A673 (cell line): ENCODE measurements around the gene NIN. TPM values are rescaled to one million over a fixed set of nuclear protein-coding genes. Genes with fewer than 3 reads are reported as not detected.

Experiments
- BruUV-seq: library from RNA; stranded (reverse); fragments of 400-500 nt; replicated peaks from 2 replicates; lab custom pipeline; 2021; lab: Mats Ljungman, UMichigan
- CTCF ChIA-PET: fragments of 300-600 bp; sonication (Branson Sonifier 250); formaldehyde crosslinking; loops from one replicate; lab custom pipeline; 2022; ENCODE audit warnings: antibody characterized with exemption; lab: Charles Lee
- POLR2A ChIA-PET: fragments of 300-600 bp; sonication (Branson Sonifier 250); formaldehyde crosslinking; loops from one replicate; lab custom pipeline; 2022; ENCODE audit warnings: antibody characterized with exemption; ENCODE audit not compliant: low non-redundant PET; lab: Charles Lee
- DNase-seq: peaks from one replicate; pipeline ENCODE4 v3.0.0-alpha.2; 2015; ENCODE audit warnings: low spot score
- H3K27ac ChIP-seq: fragments of 200-600 bp; sonication (generic); 2 replicates; pipeline ENCODE4 v1.5.1; 2016; ENCODE audit warnings: mixed run types, low read depth, mild to moderate bottlenecking, mixed read lengths, antibody characterized with exemption, low read length; ENCODE audit not compliant: poor library complexity, severe bottlenecking
- H3K27me3 ChIP-seq: fragments of 200-600 bp; sonication (generic); replicated peaks from 2 replicates; pipeline ENCODE4 v1.6.1; 2017; ENCODE audit warnings: mixed run types, low read depth, mild to moderate bottlenecking, mixed read lengths, antibody characterized with exemption, low read length; ENCODE audit not compliant: insufficient read depth, poor library complexity
- H3K36me3 ChIP-seq: fragments of 200-600 bp; sonication (generic); 2 replicates; pipeline ENCODE4 v1.6.1; 2016; ENCODE audit warnings: mixed run types, mild to moderate bottlenecking, mixed read lengths, antibody characterized with exemption, low read length; ENCODE audit not compliant: insufficient read depth, poor library complexity, severe bottlenecking
- H3K4me1 ChIP-seq: fragments of 200-600 bp; sonication (generic); 2 replicates; pipeline ENCODE4 v1.6.1; 2017; ENCODE audit warnings: mixed run types, mild to moderate bottlenecking, mixed read lengths, antibody characterized with exemption, low read length; ENCODE audit not compliant: insufficient read depth, poor library complexity, severe bottlenecking
- H3K4me3 ChIP-seq: fragments of 200-600 bp; sonication (generic); 2 replicates; pipeline ENCODE4 v1.5.1; 2016; ENCODE audit warnings: low read depth, mixed run types, mild to moderate bottlenecking, mixed read lengths, low read length; ENCODE audit not compliant: poor library complexity, severe bottlenecking
- H3K9me3 ChIP-seq: fragments of 200-600 bp; sonication (generic); 2 replicates; pipeline ENCODE4 v1.6.1; 2016; ENCODE audit warnings: mixed run types, low read depth, mild to moderate bottlenecking, mixed read lengths, antibody characterized with exemption, low read length; ENCODE audit not compliant: poor library complexity, severe bottlenecking
- EZH2 ChIP-seq: fragments of 200-600 bp; sonication (generic); IDR thresholded peaks from 2 replicates; pipeline ENCODE4 v1.6.1; 2017; ENCODE audit warnings: borderline replicate concordance, low read depth, mild to moderate bottlenecking, mixed read lengths, antibody characterized with exemption, low read length; ENCODE audit not compliant: poor library complexity, severe bottlenecking
- intact Hi-C: fragments of 100-400 bp; cut with micrococcal nuclease; formaldehyde crosslinking; loops from one replicate; pipeline ENCODE4 v1.10.0; 2022; ENCODE audit not compliant: unreplicated experiment
- total RNA-seq: library from RNA; stranded (reverse); gene quantifications from 2 replicates; pipeline ENCODE4 v1.2.3, GENCODE V29; 2021
- TF ChIP-seq, protein P1 (sequence below): fragments of 300-800, 200-600 bp; sonication (generic); conservative IDR thresholded peaks from 2 replicates; pipeline ENCODE4 v1.5.1; 2017; ENCODE audit warnings: low read depth, mild to moderate bottlenecking, antibody characterized with exemption, low read length, moderate library complexity, mixed read lengths

Gene NIN
- total RNA-seq, 1 experiment from 2014 or later = 63.5 TPM

DNA sequence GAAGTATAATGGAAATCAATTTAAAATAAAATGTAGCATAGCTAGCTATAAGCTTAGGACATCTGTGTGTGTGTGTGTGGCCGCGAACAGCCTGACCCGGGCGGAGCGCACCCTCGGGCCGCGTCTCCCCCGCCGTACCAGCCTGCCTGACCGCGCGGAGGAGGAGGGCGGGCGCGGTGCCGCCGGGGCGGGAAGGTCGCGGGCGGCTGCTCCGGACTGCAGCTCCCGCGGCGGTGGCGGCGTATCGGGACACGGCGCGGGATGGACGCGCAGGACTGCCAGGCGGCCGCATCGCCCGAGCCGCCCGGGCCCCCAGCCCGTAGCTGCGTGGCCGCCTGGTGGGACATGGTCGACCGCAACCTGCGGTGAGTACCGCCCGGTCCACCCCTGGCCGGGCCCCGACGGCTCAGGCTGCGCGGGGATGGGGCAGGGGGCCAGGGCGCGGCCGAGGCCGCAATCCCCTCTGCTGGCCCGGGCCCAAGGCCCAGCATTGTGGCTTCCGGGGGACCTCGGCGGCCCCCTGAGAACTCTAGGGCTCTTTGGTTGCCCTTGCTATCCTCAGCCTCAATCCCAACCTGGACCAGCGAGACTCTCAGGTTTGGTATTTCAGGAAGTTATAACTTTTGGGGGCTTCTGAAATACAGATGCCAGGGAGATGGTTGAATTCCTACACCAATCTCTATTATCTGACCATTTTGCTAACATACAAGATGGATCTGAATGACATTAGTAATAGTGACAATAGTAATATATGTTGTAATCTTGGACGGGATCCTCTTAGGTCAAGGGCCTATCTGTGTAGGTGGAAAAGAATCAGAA, 41.2 kb upstream of the NIN start, which contains the start of gene ABHD12B:
TSS of gene ABHD12B (plus strand) at position 140 of the 819 bp plus-strand sequence. CDS start at position 262, 122 bp downstream.
- ChIA-PET POLR2A (no interaction called here), CTCF (no interaction called here)
- no peaks in the 10 kb centered on the region for H3K36me3 ChIP-seq
- no TSS peak for BruUV-seq
- TF ChIP-seq, protein P1, sequence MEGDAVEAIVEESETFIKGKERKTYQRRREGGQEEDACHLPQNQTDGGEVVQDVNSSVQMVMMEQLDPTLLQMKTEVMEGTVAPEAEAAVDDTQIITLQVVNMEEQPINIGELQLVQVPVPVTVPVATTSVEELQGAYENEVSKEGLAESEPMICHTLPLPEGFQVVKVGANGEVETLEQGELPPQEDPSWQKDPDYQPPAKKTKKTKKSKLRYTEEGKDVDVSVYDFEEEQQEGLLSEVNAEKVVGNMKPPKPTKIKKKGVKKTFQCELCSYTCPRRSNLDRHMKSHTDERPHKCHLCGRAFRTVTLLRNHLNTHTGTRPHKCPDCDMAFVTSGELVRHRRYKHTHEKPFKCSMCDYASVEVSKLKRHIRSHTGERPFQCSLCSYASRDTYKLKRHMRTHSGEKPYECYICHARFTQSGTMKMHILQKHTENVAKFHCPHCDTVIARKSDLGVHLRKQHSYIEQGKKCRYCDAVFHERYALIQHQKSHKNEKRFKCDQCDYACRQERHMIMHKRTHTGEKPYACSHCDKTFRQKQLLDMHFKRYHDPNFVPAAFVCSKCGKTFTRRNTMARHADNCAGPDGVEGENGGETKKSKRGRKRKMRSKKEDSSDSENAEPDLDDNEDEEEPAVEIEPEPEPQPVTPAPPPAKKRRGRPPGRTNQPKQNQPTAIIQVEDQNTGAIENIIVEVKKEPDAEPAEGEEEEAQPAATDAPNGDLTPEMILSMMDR = no peak
- TF ChIP-seq EZH2 = peak; percentile 51
- H3K27me3 ChIP-seq = peaks cover 50% of the 10 kb centered on the region
- no peaks in the 10 kb centered on the region for H3K4me1 ChIP-seq
- no peak for DNase-seq
- no peaks in the 10 kb centered on the region for H3K9me3 ChIP-seq
- H3K27ac ChIP-seq = no peak within 1 kb of the TSS
- H3K4me3 ChIP-seq = no peak within 1 kb of the TSS
- intact Hi-C loops = no loop called here

DNA sequence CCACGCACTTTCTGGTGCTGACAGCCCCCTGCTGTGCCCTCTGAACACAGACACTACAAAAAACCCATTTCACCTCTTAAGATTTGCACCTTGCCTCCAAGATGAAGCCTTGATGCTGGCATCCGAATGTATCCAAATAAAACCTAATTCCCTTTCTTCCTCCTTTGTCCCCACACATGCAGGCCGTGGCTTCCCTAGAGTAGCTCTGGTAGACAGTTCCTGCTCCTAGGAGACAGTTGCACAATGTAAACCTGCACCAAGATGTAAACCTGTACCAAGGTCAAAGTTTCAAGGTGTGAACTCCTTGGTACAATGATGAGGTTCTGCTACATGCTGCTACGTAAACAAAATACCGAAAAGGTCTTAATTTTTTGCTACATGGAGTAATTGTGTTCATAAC, 40.3 kb upstream of the NIN start:
- BruUV-seq = no TSS peak
- ChIA-PET POLR2A (interaction anchor here (0.7 kb wide), 1 partner anchor 331 kb away, joined by 3 read pairs; no protein-coding TSS in a partner anchor), CTCF (interaction anchor here (0.8 kb wide), 1 partner anchor 11 kb away, joined by 4 read pairs; no protein-coding TSS in a partner anchor)
- DNase-seq = peak; percentile 12
- no peak overlapping the region for H3K27ac ChIP-seq
- intact Hi-C loops = no loop called here
- no peaks in the 10 kb centered on the region for H3K36me3 ChIP-seq
- no peaks in the 10 kb centered on the region for H3K9me3 ChIP-seq
- peaks cover 45% of the 10 kb centered on the region for H3K27me3 ChIP-seq
- H3K4me1 ChIP-seq = no peaks in the 10 kb centered on the region
- no peak overlapping the region for H3K4me3 ChIP-seq
- TF ChIP-seq EZH2 = no peak
- TF ChIP-seq, protein P1 = no peak

DNA sequence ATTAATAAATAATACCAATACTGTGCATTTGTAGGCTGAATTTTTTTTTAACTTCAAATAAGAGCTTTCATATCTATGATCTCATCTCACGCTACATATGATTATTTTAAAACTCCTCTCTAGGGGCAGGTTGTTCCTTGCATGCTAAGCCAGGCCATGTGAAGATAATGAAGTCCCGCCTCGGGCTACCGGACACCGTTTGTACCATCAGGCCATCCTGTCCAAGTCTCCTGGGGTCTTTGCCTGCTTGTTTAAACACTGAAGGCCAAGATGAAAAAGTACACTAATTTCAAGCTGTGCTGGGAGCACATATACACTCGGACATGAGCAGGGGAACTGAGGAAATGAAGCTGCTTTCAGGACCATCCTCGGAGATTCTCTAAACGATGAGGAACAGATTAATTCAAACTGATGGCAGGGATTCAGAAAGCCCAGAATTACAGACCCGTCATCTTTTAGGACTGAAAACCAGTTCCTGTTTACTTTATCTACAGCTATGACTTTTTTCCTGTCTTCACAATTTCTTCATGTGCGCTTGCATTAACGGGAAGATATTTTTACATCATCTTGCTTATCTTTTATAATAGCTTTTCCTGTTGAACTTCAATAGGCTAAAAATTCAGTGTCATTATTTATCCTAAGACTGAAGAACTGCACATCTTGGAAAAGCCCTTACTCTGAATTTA, 34.6 kb upstream of the NIN start:
- CTCF ChIA-PET = no interaction called here
- no peaks in the 10 kb centered on the region for H3K9me3 ChIP-seq
- no peak for DNase-seq
- no peaks in the 10 kb centered on the region for H3K4me1 ChIP-seq
- no peak overlapping the region for H3K27ac ChIP-seq
- TF ChIP-seq EZH2 = no peak
- TF ChIP-seq, protein P1 = no peak
- POLR2A ChIA-PET = interaction anchor here (0.7 kb wide), 1 partner anchor 306 kb away, joined by 3 read pairs; no protein-coding TSS in a partner anchor
- no peaks in the 10 kb centered on the region for H3K36me3 ChIP-seq
- H3K27me3 ChIP-seq = peaks cover 3% of the 10 kb centered on the region
- no peak overlapping the region for H3K4me3 ChIP-seq
- intact Hi-C loops = no loop called here
- no TSS peak for BruUV-seq
